GM18951 (cell line): ENCODE results near the gene ARPP21.

Experiments used
- POLR2A ChIP-seq: IDR thresholded peaks from 4 replicates; pipeline ENCODE4 v1.6.1; 2011; ENCODE audit warnings: mild to moderate bottlenecking; ENCODE audit not compliant: insufficient read length, insufficient read depth; ENCODE audit errors: extremely low read depth
- in situ Hi-C: fragments of 300-500 bp; cut with MboI; formaldehyde crosslinking; loops from one replicate; pipeline ENCODE4 v1.12.0; 2022; ENCODE audit warnings: low sequenced_read_pairs, mixed read lengths, inconsistent platforms; ENCODE audit not compliant: unreplicated experiment

The ARPP21 gene

GRCh38 chr3:35739964-35740527 is 100.7 kb downstream of the ARPP21 start:
- in situ Hi-C loops = no loop called here
- no peak for TF ChIP-seq POLR2A

- in situ Hi-C loops = no loop called here
- no peak for TF ChIP-seq POLR2A
Measured at GRCh38 chr3:35743218-35743617, 103.9 kb downstream of the ARPP21 start.

- in situ Hi-C loops = no loop called here
- no peak for TF ChIP-seq POLR2A
Measured at GRCh38 chr3:35744419-35744818, 105.1 kb downstream of the ARPP21 start.

- TF ChIP-seq POLR2A = no peak
- in situ Hi-C loops = no loop called here
Measured at GRCh38 chr3:35745351-35745750, 106.0 kb downstream of the ARPP21 start.

- in situ Hi-C loops = no loop called here
- TF ChIP-seq POLR2A = no peak
Measured at GRCh38 chr3:35745802-35746484, 106.6 kb downstream of the ARPP21 start.

GRCh38 chr3:35746492-35746891 is 107.2 kb downstream of the ARPP21 start:
- in situ Hi-C loops = no loop called here
- no peak for TF ChIP-seq POLR2A

GRCh38 chr3:35748144-35748543 is 108.8 kb downstream of the ARPP21 start:
- in situ Hi-C loops = no loop called here
- no peak for TF ChIP-seq POLR2A

- no peak for TF ChIP-seq POLR2A
- in situ Hi-C loops = no loop called here
Measured at GRCh38 chr3:35751207-35751606, 111.9 kb downstream of the ARPP21 start.

GRCh38 chr3:35757991-35758757 is 118.8 kb downstream of the ARPP21 start:
- TF ChIP-seq POLR2A = no peak
- in situ Hi-C loops = no loop called here

GRCh38 chr3:35760146-35760545 is 120.8 kb downstream of the ARPP21 start:
- TF ChIP-seq POLR2A = no peak
- in situ Hi-C loops = no loop called here

GRCh38 chr3:35761311-35761710 is 122.0 kb downstream of the ARPP21 start:
- no peak for TF ChIP-seq POLR2A
- in situ Hi-C loops = no loop called here

GRCh38 chr3:35772381-35773015 is 133.2 kb downstream of the ARPP21 start:
- no peak for TF ChIP-seq POLR2A

GRCh38 chr3:35773417-35773816 is 134.1 kb downstream of the ARPP21 start:
- in situ Hi-C loops = no loop called here
- no peak for TF ChIP-seq POLR2A

More at GRCh38 chr3:35772381-35773015, 133.2 kb downstream of the ARPP21 start:
- in situ Hi-C loops = no loop called here

GRCh38 chr3:35776346-35776745 is 137.0 kb downstream of the ARPP21 start:
- no peak for TF ChIP-seq POLR2A
- in situ Hi-C loops = no loop called here

- TF ChIP-seq POLR2A = no peak
- in situ Hi-C loops = no loop called here
Measured at GRCh38 chr3:35777065-35777464, 137.7 kb downstream of the ARPP21 start.
